Spleen (tissue), 11 donors: Measurements from ENCODE around the gene POLR1B. TPM values are rescaled to one million over a fixed set of nuclear protein-coding genes. Genes with fewer than 3 reads are reported as not detected.

Experiments used
- DNase-seq: peaks from one replicate; pipeline ENCODE4 v3.0.0-alpha.2; 2020
- H3K27ac ChIP-seq, 8 donors: fragments of 200-600 bp; sonication (generic) in 7 of 8; 1 replicate in 4 of 8; 2 replicates in 4 of 8; pipeline versions ENCODE4 v1.5.0 to v1.8.0; 2016 to 2021; ENCODE audit warnings: inconsistent platforms in 4 of 8, mild to moderate bottlenecking in 4 of 8, moderate library complexity in 1 of 8
- H3K27me3 ChIP-seq, 7 donors: fragments of 200-600 bp; sonication (generic) in 6 of 7; replicated peaks in 1 of 7; 1 replicate in 4 of 7; 2 replicates in 3 of 7; pipeline versions ENCODE4 v1.5.0 to v1.8.0; 2016 to 2021; ENCODE audit warnings: inconsistent platforms in 3 of 7, mild to moderate bottlenecking in 1 of 7
- H3K36me3 ChIP-seq, 6 donors: fragments of 200-600 bp; sonication (generic) in 5 of 6; 1 replicate in 4 of 6; 2 replicates in 2 of 6; pipeline versions ENCODE4 v1.5.0 to v1.8.0; 2016 to 2021; ENCODE audit warnings: inconsistent platforms in 2 of 6
- H3K4me1 ChIP-seq, 6 donors: fragments of 200-600 bp; sonication (generic) in 5 of 6; 1 replicate in 3 of 6; 2 replicates in 3 of 6; pipeline versions ENCODE4 v1.5.0 to v1.8.0; 2016 to 2021; ENCODE audit warnings: inconsistent platforms in 3 of 6
- H3K4me3 ChIP-seq, 8 donors: fragments of 200-600 bp; sonication (generic) in 7 of 8; 1 replicate in 4 of 8; 2 replicates in 4 of 8; pipeline versions ENCODE4 v1.5.0 to v1.8.0; 2016 to 2021; ENCODE audit warnings: inconsistent platforms in 4 of 8, mild to moderate bottlenecking in 4 of 8, moderate library complexity in 2 of 8
- H3K9me3 ChIP-seq, 8 donors: fragments of 200-600 bp; sonication (generic) in 7 of 8; 1 replicate in 4 of 8; 2 replicates in 4 of 8; pipeline versions ENCODE4 v1.5.0 to v1.8.0; 2016 to 2021; ENCODE audit warnings: inconsistent platforms in 4 of 8
- POLR2A ChIP-seq, 3 donors: fragments of 450-650 bp; IDR thresholded peaks; one replicate each; pipeline ENCODE4 v1.5.1; 2017; ENCODE audit warnings: antibody characterized with exemption in 3 of 3, mild to moderate bottlenecking in 1 of 3
- POLR2AphosphoS5 ChIP-seq, 3 donors: sonication (generic); formaldehyde crosslinking; IDR thresholded peaks; one replicate each; pipeline ENCODE4 v1.5.1; 2017; ENCODE audit warnings: antibody characterized with exemption in 3 of 3
- WGBS, 5 donors: extraction: QIAGEN DNeasy Blood & Tissue Kit in 3 of 5; methylation state at CpG; one replicate each; pipeline versions ENCODE4 v1.1.5 to v1.1.7; 2013 to 2018; 5-methylcytosine and 5-hydroxymethylcytosine counted together
- intact Hi-C: fragments of 100-400 bp; cut with DNase I; formaldehyde crosslinking; loops from one replicate; pipeline ENCODE4 v1.15.0; 2023; ENCODE audit warnings: low total_unique reads
- polyA plus RNA-seq, 3 donors: library from polyadenylated mRNA; stranded (reverse); fragments of 200-250 nt; gene quantifications; one replicate each; pipeline ENCODE4 v1.2.1, GENCODE V29; 2013
- total RNA-seq, 7 donors: library from RNA; depleted of rRNA in 3 of 7; stranded (reverse); fragments of >200 nt in 3 of 7; fragmentation: NEBNext Ultra II Directional in 4 of 7; extraction: Animal tissue kit (Norgen Biotek cat#: 25700) in 4 of 7; gene quantifications; one replicate each; pipeline versions ENCODE4 v1.1.0 to v1.2.1, GENCODE V29; 2016 to 2021
- TF ChIP-seq, protein P1 (sequence below), 11 experiments: fragments of 200-600 bp in 7 of 11; fragments of 450-650 bp in 4 of 11; sonication (generic) in 4 of 11; IDR thresholded peaks in 8 of 11; conservative IDR thresholded peaks in 3 of 11; 1 replicate in 7 of 11; 2 replicates in 4 of 11; pipeline versions ENCODE4 v1.4.0 to v1.8.0; 2016 to 2021; ENCODE audit warnings: antibody characterized with exemption in 11 of 11, inconsistent platforms in 4 of 11, mild to moderate bottlenecking in 1 of 11
- donor health status: healthy with polysubstance abuse.
- donor health status: DM: no; HTN: no; CAD: no; lungs with moderate emphysema.
- donor health status: DM: no; HTN: no; CAD: no.
- donor health status: Bipolar disorder and iron deficiency.
- donor health status: healthy.
- donor health status: DM: no; HTN: no; CAD: no.
- donor health status: DM: yes; HTN: yes; CAD: no.

POLR1B gene
- total and polyA plus RNA-seq, 10 donors: 4.9 to 31.8 (median 18.5) TPM

DNA sequence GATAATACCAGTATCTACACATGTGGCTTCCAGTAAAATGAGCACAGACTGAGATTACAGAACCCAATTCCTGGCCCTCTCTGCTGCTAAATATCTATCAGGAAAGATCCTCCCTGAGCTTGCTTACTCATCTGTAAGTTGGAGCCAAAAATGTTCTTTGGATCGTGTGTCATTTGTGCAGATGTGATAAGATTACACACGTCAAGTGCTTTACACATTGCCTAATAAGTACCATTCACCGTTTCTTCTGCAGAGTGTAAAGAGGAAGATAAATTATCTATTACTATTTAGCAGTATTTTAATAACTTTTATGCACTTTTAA, 80.2 kb downstream of the POLR1B start:
- intact Hi-C loops: no loop called here
- peaks cover 10 to 37% (median 22%) of the 10 kb centered on the region in 6 donors for H3K4me1 ChIP-seq
- 26 to 57% (median 45%) methylated on average over 3 of the region's 3 CpGs for WGBS, 5 donors
- no peaks in the 10 kb centered on the region for H3K9me3 ChIP-seq
- no peak for TF ChIP-seq POLR2A (IDR thresholded peaks at IDR 0.05)
- no peak for TF ChIP-seq POLR2AphosphoS5 (IDR thresholded peaks at IDR 0.05)
- TF ChIP-seq, protein P1, sequence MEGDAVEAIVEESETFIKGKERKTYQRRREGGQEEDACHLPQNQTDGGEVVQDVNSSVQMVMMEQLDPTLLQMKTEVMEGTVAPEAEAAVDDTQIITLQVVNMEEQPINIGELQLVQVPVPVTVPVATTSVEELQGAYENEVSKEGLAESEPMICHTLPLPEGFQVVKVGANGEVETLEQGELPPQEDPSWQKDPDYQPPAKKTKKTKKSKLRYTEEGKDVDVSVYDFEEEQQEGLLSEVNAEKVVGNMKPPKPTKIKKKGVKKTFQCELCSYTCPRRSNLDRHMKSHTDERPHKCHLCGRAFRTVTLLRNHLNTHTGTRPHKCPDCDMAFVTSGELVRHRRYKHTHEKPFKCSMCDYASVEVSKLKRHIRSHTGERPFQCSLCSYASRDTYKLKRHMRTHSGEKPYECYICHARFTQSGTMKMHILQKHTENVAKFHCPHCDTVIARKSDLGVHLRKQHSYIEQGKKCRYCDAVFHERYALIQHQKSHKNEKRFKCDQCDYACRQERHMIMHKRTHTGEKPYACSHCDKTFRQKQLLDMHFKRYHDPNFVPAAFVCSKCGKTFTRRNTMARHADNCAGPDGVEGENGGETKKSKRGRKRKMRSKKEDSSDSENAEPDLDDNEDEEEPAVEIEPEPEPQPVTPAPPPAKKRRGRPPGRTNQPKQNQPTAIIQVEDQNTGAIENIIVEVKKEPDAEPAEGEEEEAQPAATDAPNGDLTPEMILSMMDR (IDR thresholded peaks at IDR 0.05 in 8 of 11, conservative IDR thresholded peaks at IDR 0.05 in 3 of 11): no peak
- H3K4me3 ChIP-seq: no peak overlapping the region
- no peak overlapping the region for H3K27ac ChIP-seq
- DNase-seq: no peak
- H3K27me3 ChIP-seq: no peaks in the 10 kb centered on the region
- H3K36me3 ChIP-seq: no peaks in the 10 kb centered on the region

DNA sequence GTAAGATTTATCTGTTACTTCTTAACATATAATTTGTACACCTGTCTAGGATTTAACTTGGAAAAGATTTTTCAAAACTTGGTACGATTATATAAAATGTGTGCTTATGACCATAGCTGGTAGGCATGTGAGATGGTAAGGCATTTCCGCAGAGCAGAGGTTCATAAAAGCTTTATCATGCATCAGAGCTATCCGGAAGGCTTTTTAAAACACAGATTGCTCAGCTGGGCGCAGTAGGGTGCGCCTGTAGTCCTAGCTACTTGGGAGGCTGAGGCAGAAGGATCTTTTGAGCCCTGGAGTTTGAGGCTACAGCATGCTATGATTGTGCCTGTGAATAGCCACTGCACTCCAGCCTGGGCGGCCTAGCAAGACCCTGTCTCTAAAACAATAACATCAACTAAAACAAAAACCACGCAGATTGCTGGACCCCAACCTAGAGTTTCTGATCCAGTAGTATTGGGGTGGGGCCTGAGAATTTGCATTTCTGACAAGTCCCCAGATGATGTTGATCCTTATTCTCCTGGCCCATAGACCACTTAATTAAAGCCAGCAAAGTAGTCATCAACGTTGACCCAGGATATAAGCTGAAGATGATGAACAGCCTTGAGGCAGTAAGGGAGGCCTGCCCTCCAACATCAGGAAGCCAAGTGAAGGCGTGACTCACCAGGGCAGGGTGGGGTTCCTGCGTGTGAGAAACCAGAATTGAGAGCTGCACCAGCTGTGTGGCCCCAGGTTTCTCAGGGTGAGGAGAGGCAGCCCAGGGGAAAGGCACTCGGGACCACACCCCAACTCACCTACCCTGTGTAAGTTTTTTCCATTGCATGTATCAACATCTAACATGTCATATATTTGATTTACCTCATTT, 81.9 kb downstream of the POLR1B start:
- Histone ChIP-seq H3K27me3 (no peaks in the 10 kb centered on the region), H3K4me1 (peaks cover 10 to 50% (median 26%) of the 10 kb centered on the region in 6 donors), H3K4me3 (no peak overlapping the region), H3K36me3 (no peaks in the 10 kb centered on the region), H3K9me3 (no peaks in the 10 kb centered on the region), H3K27ac (peak overlapping the region in 4 of 8 donors; percentile 15 to 82 (median 68))
- no peak for DNase-seq
- intact Hi-C loops: no loop called here
- 63 to 75% (median 68%) methylated on average over 11 of the region's 11 CpGs for WGBS, 5 donors
- TF ChIP-seq, protein P1 (IDR thresholded peaks at IDR 0.05 in 8 of 11, conservative IDR thresholded peaks at IDR 0.05 in 3 of 11): no peak
- peak in 1 of 3 donors; percentile 39 for TF ChIP-seq POLR2AphosphoS5 (IDR thresholded peaks at IDR 0.05)

DNA sequence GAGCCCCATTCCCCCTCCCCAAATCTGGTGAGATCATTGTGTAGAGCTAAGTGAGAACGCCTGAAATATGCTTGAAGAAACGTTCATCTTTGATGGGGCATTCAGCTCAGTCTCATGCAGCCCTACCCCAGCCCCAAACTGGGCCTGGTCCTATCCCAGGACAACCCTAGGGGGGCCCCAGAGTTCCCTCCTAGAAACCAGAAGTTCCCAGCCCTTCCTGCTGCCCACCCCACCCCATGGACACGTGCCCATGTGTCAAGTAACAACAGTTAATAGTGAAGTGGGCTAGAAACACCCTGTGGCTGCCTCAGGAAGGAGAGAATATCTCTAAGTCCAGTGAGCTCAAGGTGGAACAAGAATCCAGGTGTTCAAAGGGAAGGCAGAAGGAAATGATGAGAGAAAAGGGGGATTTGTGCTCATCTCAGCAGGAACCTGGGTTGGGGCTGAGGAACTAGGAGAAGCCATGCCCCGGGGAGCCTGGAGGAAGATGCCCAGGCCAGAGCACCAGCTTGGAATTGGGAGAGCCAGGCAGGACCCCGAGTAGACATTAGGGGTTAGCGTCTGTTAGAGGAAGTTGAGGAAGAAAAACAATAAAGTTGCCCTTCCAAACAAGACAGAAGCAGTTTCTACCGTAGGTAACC, 83.3 kb downstream of the POLR1B start:
- intact Hi-C loops: loop anchor here (5.0 kb wide), 1 partner anchor 102 kb away; no protein-coding TSS in a partner anchor
- Histone ChIP-seq H3K9me3 (no peaks in the 10 kb centered on the region), H3K27me3 (no peaks in the 10 kb centered on the region), H3K27ac (peak overlapping the region in 3 of 8 donors; percentile 79 to 83 (median 82)), H3K4me3 (no peak overlapping the region), H3K4me1 (peaks cover 10 to 62% (median 36%) of the 10 kb centered on the region in 6 donors), H3K36me3 (no peaks in the 10 kb centered on the region)
- no peak for DNase-seq
- 60 to 72% (median 63%) methylated on average over 7 of the region's 7 CpGs for WGBS, 5 donors
- TF ChIP-seq, protein P1 (IDR thresholded peaks at IDR 0.05 in 8 of 11, conservative IDR thresholded peaks at IDR 0.05 in 3 of 11): no peak
- TF ChIP-seq POLR2A (IDR thresholded peaks at IDR 0.05) (no peak), POLR2AphosphoS5 (IDR thresholded peaks at IDR 0.05) (no peak)

DNA sequence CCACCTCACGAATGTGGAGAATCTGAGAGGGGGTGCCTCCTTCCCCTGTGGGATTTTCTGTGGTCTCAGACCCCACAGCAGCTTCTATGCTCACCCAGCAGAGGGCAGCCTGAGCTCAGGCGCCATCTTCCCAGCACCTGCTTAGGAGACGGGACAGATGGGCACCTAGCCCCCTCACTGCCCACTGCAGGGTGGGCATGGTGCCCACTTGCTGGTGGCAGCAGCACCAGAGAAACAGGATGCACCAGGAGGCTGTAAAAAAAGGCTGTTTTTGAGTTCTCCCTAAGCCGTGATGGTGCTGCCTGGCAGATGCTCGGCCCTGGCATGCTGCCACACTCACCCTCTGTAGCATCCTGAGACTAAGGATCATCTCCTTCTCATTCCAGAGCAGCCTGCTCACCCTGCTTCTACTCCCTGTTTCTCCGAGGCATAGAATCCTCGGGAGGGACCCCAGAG, 84.4 kb downstream of the POLR1B start:
- Histone ChIP-seq H3K27ac (peak overlapping the region in 7 of 8 donors; percentile 36 to 83 (median 66)), H3K36me3 (no peaks in the 10 kb centered on the region), H3K4me1 (peaks cover 10 to 72% (median 47%) of the 10 kb centered on the region in 6 donors), H3K9me3 (no peaks in the 10 kb centered on the region), H3K27me3 (no peaks in the 10 kb centered on the region), H3K4me3 (peak overlapping the region in 5 of 8 donors; percentile 1 to 60 (median 21))
- WGBS, 5 donors: 8 to 15% (median 11%) methylated on average over 5 to 7 of the region's 7 CpGs
- TF ChIP-seq, protein P1 (IDR thresholded peaks at IDR 0.05 in 8 of 11, conservative IDR thresholded peaks at IDR 0.05 in 3 of 11): peak; percentile 70 to 91 (median 83)
- TF ChIP-seq POLR2A (IDR thresholded peaks at IDR 0.05): no peak
- peak; percentile 42 to 75 (median 60) for TF ChIP-seq POLR2AphosphoS5 (IDR thresholded peaks at IDR 0.05)
- DNase-seq: peak; percentile 91
- intact Hi-C loops: loop anchor here (5.0 kb wide), 1 partner anchor 101 kb away; no protein-coding TSS in a partner anchor
